HG02885 (cell line): ENCODE results near the gene PSD4.
A peak's percentile ranks its signal among the peaks of the same experiment; 100 is the strongest.

Experiments
- ATAC-seq: cut with Tn5 transposase; IDR thresholded peaks from one replicate; pipeline ENCODE4 v1.9.1; 2021; ENCODE audit warnings: mild to moderate bottlenecking; ENCODE audit not compliant: unreplicated experiment, poor library complexity

The PSD4 gene

GRCh38 chr2:113202305-113203216 lies 28.8 kb downstream of the PSD4 start:
- ATAC-seq, result no peak

GRCh38 chr2:113203217-113203530 lies 29.4 kb downstream of the PSD4 start:
- no peak for ATAC-seq

- ATAC-seq, result peak; percentile 74
Observed at GRCh38 chr2:113203901-113204519, 30.2 kb downstream of the PSD4 start.

DNA sequence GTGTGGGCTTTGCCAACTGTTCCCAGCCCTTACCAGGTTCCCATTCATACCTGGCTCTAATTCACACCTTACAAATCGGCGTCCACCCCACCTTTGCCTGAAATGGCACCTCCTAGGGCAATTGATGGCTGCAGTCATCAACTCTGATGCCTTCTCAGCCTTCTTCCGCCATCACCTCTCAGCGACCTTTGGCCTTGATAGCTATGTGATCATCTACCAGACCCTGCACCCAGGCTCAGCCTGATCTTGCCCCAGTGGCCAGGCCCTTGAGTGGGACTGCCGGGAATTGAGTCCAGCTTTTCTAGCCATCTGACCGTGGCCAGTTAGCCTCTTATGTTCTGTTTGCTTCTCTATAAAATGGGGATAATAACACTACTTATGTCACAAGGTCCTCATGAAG lies 32.5 kb downstream of the PSD4 start:
- no peak for ATAC-seq

DNA sequence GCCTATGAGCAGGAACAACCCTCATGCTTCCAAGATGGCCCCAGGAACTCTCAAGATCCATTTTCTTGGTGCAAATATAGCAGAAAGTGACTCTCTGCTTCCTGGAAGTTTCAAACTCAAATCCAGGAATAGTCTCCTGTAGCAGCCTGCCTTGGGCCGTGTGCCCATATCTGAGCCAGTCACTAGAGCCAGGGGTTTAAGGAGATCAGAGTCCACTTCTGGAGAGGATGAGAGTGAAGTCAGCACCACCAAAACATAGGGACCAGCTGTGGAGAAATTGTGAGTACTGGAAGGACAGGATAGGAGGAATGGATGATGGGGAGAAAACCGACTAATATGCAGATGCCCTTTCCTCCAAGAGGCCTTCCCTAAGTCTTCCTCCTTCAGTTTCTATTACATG lies 33.2 kb downstream of the PSD4 start:
- ATAC-seq, result no peak

DNA sequence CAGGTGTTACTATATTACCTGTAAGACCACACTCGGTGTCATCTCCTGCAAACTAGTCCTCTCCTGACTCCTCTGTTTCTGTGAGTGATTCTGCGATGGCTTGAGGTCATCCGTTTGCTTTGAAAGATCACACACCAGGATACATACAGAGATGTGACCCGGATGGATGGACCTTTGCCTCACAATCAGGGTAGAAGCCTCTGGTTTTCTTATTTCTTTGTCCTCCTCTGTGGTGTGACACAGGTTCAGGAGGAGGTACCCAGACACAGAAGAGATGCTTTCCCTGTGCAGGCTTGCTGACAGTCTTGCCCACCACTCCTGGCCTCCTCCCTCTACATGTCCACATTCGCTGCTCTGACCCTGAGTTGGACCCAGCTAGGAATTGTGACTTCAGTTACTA lies 34.6 kb downstream of the PSD4 start:
- no peak for ATAC-seq

DNA sequence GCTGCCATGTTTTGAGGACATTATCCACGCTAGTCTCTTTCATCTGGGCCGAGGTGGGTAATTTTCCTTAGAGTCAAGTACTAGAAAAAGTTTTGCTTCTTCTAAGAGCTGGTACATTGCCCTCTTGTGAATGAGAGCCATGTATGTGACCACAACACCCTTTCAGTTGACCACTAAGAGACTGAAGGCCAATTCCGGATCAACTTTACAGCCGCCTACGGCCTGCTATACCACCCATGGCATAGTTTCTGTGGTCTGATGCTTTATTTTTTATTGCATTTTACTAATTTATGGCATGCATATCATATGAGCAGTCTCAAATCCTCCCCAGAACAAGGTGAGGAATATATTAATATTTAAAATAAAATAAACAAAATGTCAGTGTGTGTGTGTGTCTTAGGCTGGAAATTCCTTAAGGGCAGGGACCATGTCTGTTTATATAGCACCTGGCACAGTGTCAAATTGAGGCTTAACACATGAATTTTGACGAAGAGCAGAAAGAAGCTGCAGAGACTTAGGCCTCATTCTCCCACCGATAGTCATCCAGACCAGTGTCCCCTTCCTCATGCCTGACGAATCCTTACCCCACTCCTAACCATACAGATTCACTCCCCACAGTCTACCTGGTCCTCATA lies 35.4 kb downstream of the PSD4 start:
- no peak for ATAC-seq

- ATAC-seq, result no peak
Observed at GRCh38 chr2:113209646-113210171, 35.9 kb downstream of the PSD4 start.

- no peak for ATAC-seq
Observed at GRCh38 chr2:113211226-113212105, 37.7 kb downstream of the PSD4 start.

DNA sequence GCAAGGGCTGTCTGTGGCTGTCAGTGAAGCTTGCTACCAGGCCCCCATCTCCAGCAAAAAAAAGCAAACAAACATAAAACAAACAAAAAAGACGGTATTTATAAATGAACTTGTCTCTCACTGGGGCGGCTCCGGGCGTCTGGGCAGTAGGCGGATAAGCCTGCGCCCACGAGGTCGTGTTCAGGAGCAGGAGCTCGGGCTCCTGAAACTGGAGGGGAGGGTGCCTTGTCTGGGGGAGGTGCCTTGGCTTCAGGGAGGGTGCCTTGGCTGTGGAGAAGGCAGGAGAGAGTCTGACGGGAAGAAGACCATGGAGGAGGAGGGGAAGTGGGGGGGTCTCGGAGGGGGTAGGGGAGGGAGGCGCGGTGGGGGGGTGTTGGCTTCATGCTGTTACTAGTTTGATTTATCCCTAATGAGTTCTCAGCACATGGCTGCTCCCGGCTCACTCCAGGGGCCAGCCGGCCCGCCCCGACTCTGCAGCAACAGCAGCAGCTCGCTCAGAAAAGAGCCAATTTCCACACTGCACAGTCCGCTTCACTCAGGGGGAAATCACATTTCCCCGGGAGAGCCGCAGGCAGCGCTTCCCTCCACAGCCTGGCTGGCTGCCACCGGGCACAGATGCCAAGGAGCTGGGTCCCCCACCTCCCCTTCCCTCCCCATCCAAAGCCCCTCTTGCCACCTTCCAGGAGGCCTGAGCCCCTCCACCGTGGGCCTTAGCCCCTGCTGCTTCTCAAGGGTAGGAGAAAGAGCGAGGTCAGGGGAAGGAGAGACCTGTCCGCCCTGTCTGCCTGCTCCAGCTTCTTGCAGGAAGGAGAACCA lies 38.7 kb downstream of the PSD4 start:
- ATAC-seq, result no peak

DNA sequence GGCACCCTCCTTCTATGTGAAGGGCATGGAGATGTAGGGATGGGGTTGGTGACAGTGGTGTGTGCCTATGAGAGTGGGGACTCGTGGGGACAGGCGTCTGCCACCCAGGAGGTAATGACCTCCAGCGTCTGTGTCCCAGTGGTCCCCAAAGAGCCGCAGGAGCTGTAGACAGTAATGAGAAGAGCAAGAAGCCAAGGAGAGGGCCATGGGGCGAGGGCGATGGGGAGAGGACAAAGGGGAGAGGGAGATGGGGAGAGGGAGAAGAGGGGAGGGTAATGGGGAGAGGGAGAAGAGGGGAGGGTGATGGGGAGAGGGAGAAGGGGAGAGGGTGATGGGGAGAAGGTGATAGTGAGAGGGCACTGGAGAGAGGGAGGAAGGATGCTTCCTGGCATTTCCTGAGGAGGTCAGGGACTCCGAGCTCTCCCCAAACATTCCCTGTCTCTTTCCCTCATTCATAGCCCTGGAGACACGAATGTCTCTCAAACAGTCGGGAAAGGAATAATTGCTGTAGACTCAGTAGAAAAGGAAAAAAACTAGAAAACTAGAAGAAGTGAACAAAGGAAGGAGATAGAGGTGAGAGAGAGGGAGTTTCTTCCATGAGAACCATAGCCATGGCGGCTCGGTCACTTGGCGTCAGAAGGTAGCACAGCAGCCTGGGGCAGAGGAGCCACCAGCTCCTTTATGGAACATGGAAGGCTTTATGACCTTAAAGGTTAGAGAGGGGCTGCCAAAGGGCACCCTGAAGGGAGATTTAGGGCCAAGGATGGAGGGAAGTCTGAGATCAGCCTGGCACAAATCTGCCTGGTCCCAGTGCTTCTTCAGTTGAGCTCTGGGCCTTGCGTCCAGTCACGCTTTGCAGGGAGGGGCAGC lies 39.5 kb downstream of the PSD4 start:
- ATAC-seq, result no peak

GRCh38 chr2:113214141-113214540 lies 40.4 kb downstream of the PSD4 start:
- ATAC-seq, result no peak

GRCh38 chr2:113215056-113215455 lies 41.3 kb downstream of the PSD4 start:
- ATAC-seq, result no peak

GRCh38 chr2:113216321-113216720 lies 42.5 kb downstream of the PSD4 start:
- no peak for ATAC-seq

DNA sequence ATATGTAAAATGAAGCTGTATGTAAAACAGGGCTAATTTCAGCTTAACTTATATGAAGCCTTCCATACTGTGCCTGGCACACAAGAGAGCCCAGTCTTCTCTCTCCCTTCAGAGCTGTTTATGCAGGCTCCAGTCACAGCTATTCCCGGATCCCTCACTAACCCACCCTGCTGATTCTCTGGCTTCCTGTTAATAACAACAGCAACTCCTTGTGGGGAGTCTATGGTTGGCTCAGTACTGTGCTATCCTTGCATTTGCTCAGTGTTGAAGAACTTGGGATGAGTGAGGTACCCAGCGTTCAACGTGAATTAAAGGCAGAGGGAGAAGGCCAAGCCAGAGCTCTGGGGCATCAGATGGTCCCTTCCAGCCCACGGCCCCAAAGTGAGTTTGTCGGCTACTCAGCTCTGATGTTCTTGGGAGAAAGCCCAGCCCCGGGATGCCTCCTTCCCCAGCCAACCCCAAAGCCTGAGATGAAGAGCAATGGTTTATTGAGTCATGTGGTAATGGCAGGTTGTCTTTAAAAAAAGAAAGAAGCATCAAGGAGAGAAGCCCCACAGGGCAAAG lies 43.2 kb downstream of the PSD4 start:
- ATAC-seq, result no peak

- no peak for ATAC-seq
Observed at GRCh38 chr2:113217455-113218282, 43.9 kb downstream of the PSD4 start.

DNA sequence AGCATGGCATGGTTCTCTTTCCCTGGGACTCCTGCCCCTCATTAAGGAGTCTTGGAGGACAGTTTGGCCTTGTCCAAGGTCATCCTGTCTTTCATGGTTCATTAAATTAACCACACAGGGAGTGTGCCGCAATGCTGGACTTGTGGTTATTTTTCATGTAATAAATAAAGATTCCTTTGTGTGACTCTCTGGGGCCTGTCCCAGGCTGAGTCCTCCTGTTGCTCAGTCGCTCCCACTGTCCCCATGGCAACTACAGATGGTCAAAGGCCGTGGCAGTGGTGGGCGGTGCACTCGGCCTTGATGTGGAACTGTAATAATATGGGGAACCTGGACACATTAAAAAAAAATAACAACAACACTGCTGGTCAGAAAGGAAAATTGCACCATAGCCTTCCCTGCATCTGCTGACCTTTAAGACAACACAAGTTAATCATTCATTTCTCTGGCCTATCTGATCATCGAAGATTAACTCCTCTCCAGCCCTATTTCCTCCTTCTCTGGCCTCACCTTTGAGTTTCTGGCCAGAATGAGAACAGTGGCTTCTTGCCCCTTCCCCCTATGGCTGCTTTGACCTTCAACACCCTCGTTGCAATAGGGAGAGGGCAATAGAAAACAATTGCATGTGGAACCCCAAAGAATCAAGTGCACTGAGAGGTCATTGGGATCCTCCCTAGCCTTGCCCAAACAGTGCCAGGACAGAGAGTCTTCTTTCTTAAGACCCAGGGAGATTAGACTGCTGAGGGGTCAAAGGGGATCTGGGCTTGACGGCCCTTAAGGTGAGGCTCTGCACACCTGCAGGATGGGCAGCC lies 44.7 kb downstream of the PSD4 start:
- no peak for ATAC-seq
